Right atrium auricular region (tissue), 2 donors: ENCODE measurements around the gene DCDC2C. TPM values are rescaled to one million over a fixed set of nuclear protein-coding genes. Genes with fewer than 3 reads are reported as not detected.

ENCODE experiments used
- DNase-seq: peaks from one replicate; pipeline ENCODE4 v3.0.0-alpha.2; 2019; ENCODE audit warnings: low spot score
- H3K27ac ChIP-seq, 2 donors: fragments of 200-600 bp; sonication (generic); 1 replicate in 1 of 2; 2 replicates in 1 of 2; pipeline ENCODE4 v1.5.1; 2016 to 2019
- H3K27me3 ChIP-seq, 2 donors: fragments of 200-600 bp; sonication (generic); one replicate each; pipeline versions ENCODE4 v1.5.1 to v1.6.0; 2017 to 2019
- H3K36me3 ChIP-seq: fragments of 200-600 bp; sonication (generic); one replicate; pipeline ENCODE4 v1.5.1; 2016
- H3K4me1 ChIP-seq, 2 donors: fragments of 200-600 bp; sonication (generic); one replicate each; pipeline versions ENCODE4 v1.5.1 to v1.6.0; 2017 to 2019
- H3K4me3 ChIP-seq, 2 donors: fragments of 200-600 bp; sonication (generic); 1 replicate in 1 of 2; 2 replicates in 1 of 2; pipeline ENCODE4 v1.5.1; 2017 to 2019; ENCODE audit warnings: mild to moderate bottlenecking in 1 of 2, moderate library complexity in 1 of 2
- H3K9me3 ChIP-seq, 2 donors: fragments of 200-600 bp; sonication (generic); one replicate each; pipeline ENCODE4 v1.5.1; 2019
- CTCF ChIP-seq, 2 donors: fragments of 200-600 bp; sonication (generic); IDR thresholded peaks; one replicate each; pipeline ENCODE4 v1.5.1; 2019; ENCODE audit warnings: antibody characterized with exemption in 2 of 2
- total RNA-seq, 2 donors: library from RNA; depleted of rRNA; stranded (reverse); fragments of >200 nt; gene quantifications; one replicate each; pipeline ENCODE4 v1.1.0, GENCODE V29; 2016

DCDC2C gene
- total RNA-seq, 2 donors from 2014 or later: not detected

- DNase-seq: no peak
- Histone ChIP-seq H3K4me3 (no peak overlapping the region), H3K27me3 (no peaks in the 10 kb centered on the region), H3K27ac (no peak overlapping the region), H3K9me3 (no peaks in the 10 kb centered on the region), H3K36me3 (no peaks in the 10 kb centered on the region), H3K4me1 (no peaks in the 10 kb centered on the region)
- TF ChIP-seq CTCF (IDR thresholded peaks at IDR 0.05): no peak
These were observed 169.1 kb downstream of the DCDC2C start for GRCh38 chr2:3872451-3872850.

- Histone ChIP-seq H3K4me3 (no peak overlapping the region), H3K27me3 (no peaks in the 10 kb centered on the region), H3K9me3 (no peaks in the 10 kb centered on the region), H3K27ac (no peak overlapping the region), H3K36me3 (no peaks in the 10 kb centered on the region), H3K4me1 (no peaks in the 10 kb centered on the region)
- TF ChIP-seq CTCF (IDR thresholded peaks at IDR 0.05): no peak
- DNase-seq: no peak
These were observed 170.5 kb downstream of the DCDC2C start for GRCh38 chr2:3873899-3874298.

GRCh38 chr2:3876221-3876620, 172.8 kb downstream of the DCDC2C start:
- Histone ChIP-seq H3K4me1 (no peaks in the 10 kb centered on the region), H3K36me3 (no peaks in the 10 kb centered on the region), H3K27me3 (no peaks in the 10 kb centered on the region), H3K27ac (no peak overlapping the region), H3K9me3 (no peaks in the 10 kb centered on the region), H3K4me3 (no peak overlapping the region)
- no peak for DNase-seq
- TF ChIP-seq CTCF (IDR thresholded peaks at IDR 0.05): no peak

GRCh38 chr2:3876685-3877084, 173.3 kb downstream of the DCDC2C start:
- TF ChIP-seq CTCF (IDR thresholded peaks at IDR 0.05): no peak
- no peaks in the 10 kb centered on the region for H3K9me3 ChIP-seq
- no peaks in the 10 kb centered on the region for H3K36me3 ChIP-seq
- no peaks in the 10 kb centered on the region for H3K4me1 ChIP-seq
- no peaks in the 10 kb centered on the region for H3K27me3 ChIP-seq
- no peak overlapping the region for H3K27ac ChIP-seq
- DNase-seq: no peak
- H3K4me3 ChIP-seq: no peak overlapping the region

- Histone ChIP-seq H3K27ac (no peak overlapping the region), H3K4me1 (no peaks in the 10 kb centered on the region), H3K9me3 (no peaks in the 10 kb centered on the region), H3K36me3 (no peaks in the 10 kb centered on the region), H3K27me3 (no peaks in the 10 kb centered on the region), H3K4me3 (no peak overlapping the region)
- no peak for TF ChIP-seq CTCF (IDR thresholded peaks at IDR 0.05)
- no peak for DNase-seq
These were observed 182.6 kb downstream of the DCDC2C start for GRCh38 chr2:3885629-3886628.
